GM18505 (cell line): ENCODE measurements around the gene HDAC8.

ENCODE experiments used
- ATAC-seq: cut with Tn5 transposase; IDR thresholded peaks from one replicate; pipeline ENCODE4 v1.9.1; 2021; ENCODE audit not compliant: unreplicated experiment
- POLR2A ChIP-seq: IDR thresholded peaks from 4 replicates; pipeline ENCODE4 v1.6.1; 2011; ENCODE audit warnings: borderline replicate concordance; ENCODE audit not compliant: insufficient read depth, insufficient read length; ENCODE audit errors: extremely low read depth

The HDAC8 gene

GRCh38 chrX:72487661-72488060, 85.0 kb downstream of the HDAC8 start:
- ATAC-seq = no peak
- no peak for TF ChIP-seq POLR2A

- ATAC-seq = no peak
- no peak for TF ChIP-seq POLR2A
Measured at GRCh38 chrX:72479324-72480274, 93.0 kb downstream of the HDAC8 start.

- TF ChIP-seq POLR2A = no peak
- no peak for ATAC-seq
Measured at GRCh38 chrX:72478853-72479252, 93.8 kb downstream of the HDAC8 start.

GRCh38 chrX:72478351-72478750, 94.3 kb downstream of the HDAC8 start:
- no peak for TF ChIP-seq POLR2A
- no peak for ATAC-seq

GRCh38 chrX:72477781-72478181, 94.9 kb downstream of the HDAC8 start:
- no peak for ATAC-seq
- TF ChIP-seq POLR2A = no peak

- no peak for ATAC-seq
Measured at GRCh38 chrX:72477376-72477775, 95.3 kb downstream of the HDAC8 start.

GRCh38 chrX:72475952-72476668, 96.5 kb downstream of the HDAC8 start:
- no peak for ATAC-seq
- no peak for TF ChIP-seq POLR2A

More at GRCh38 chrX:72477376-72477775, 95.3 kb downstream of the HDAC8 start:
- TF ChIP-seq POLR2A = no peak

GRCh38 chrX:72475338-72475737, 97.3 kb downstream of the HDAC8 start:
- ATAC-seq = no peak
- TF ChIP-seq POLR2A = no peak

GRCh38 chrX:72470532-72471223, 102.0 kb downstream of the HDAC8 start:
- ATAC-seq = no peak
- TF ChIP-seq POLR2A = no peak

- no peak for TF ChIP-seq POLR2A
- no peak for ATAC-seq
Measured at GRCh38 chrX:72470117-72470516, 102.5 kb downstream of the HDAC8 start.

GRCh38 chrX:72468607-72469006, 104.0 kb downstream of the HDAC8 start:
- no peak for ATAC-seq
- TF ChIP-seq POLR2A = no peak

GRCh38 chrX:72467135-72467534, 105.5 kb downstream of the HDAC8 start:
- TF ChIP-seq POLR2A = no peak
- ATAC-seq = no peak

GRCh38 chrX:72466493-72466892, 106.2 kb downstream of the HDAC8 start:
- TF ChIP-seq POLR2A = no peak
- no peak for ATAC-seq

- no peak for TF ChIP-seq POLR2A
- ATAC-seq = no peak
Measured at GRCh38 chrX:72465889-72466288, 106.8 kb downstream of the HDAC8 start.

- no peak for TF ChIP-seq POLR2A
- no peak for ATAC-seq
Measured at GRCh38 chrX:72461766-72462165, 110.9 kb downstream of the HDAC8 start.
